M059J (cell line): ENCODE measurements around the gene KXD1. TPM values are rescaled to one million over a fixed set of nuclear protein-coding genes. Genes with fewer than 3 reads are reported as not detected.

ENCODE experiments used
- DNase-seq: peaks from one replicate; pipeline ENCODE4 v3.0.0-alpha.2; 2012; ENCODE audit warnings: low read depth
- total RNA-seq: library from RNA; depleted of rRNA; stranded (reverse); fragments of >200 nt; shearing (Covaris generic); gene quantifications from 2 replicates; pipeline ENCODE4 v1.2.3, GENCODE V29; 2014; rRNA removed

KXD1 gene
- total RNA-seq, 1 experiment from 2014 or later = 124 TPM

DNA sequence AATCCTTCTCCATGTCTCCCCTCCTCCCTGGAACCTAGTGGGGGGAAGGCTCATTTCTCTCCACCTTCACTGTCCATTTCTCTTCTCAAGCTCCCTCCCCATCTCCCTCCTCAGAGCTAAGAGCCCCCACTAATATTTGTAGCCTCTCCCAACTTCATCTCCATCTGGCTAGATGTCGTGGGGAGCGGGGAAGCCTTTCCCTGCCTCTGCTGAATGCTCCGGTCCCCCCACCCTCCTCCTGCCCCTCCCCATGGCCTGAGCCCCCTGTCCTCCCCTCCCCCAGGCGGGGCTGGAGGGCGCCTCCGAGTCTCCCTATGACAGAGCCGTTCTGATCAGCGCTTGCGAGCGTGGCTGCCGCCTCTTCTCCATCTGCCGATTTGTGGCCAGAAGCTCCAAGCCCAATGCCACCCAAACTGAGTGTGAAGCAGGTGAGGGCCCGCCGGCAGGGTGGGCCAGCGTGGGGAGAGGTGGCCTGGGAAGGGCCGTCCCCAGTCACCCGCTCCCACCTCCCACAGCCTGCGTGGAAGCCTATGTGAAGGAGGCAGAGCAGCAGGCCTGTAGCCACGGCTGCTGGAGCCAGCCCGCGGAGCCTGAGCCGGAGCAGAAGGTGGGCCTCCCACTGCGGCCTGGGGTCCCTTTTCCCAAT is 56.0 kb downstream of the KXD1 start:
- no peak for DNase-seq

DNA sequence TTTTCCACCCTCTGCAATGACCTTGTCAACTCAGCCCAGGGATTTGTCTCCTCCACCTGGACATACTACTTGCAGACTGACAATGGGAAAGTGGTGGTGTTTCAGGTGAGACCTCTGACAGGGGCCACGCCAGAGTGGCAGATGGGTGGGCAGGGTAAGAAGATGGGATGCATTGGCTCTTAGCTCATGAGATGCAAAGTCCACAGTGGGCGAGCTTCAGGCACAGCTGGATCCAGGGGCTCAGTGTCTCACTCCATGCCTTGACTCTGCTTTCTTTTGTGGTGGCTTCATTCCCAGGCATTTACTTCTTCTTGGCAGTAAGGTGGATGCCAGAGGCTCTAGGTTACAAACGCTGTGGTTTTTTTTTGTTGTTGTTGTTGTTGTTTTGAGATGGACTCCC is 58.4 kb downstream of the KXD1 start:
- DNase-seq = no peak

GRCh38 chr19:18617562-18617961 is 59.9 kb downstream of the KXD1 start:
- DNase-seq = no peak

GRCh38 chr19:18618236-18618635 is 60.6 kb downstream of the KXD1 start:
- DNase-seq = no peak

Other genes with a start within 250 kb of the KXD1 start
- 314 and 393 TPM in 2 replicates for gene LSM4, start 234.8 kb upstream of the KXD1 start, total RNA-seq
- gene PGPEP1, start 217.3 kb upstream of the KXD1 start, total RNA-seq = 10.3 and 13.5 TPM in 2 replicates
- 3.3 and 5.4 TPM in 2 replicates for gene GDF15, start 171.7 kb upstream of the KXD1 start, total RNA-seq
- not detected in 2 replicates for gene LRRC25, start 160.2 kb upstream of the KXD1 start, total RNA-seq
- 55.3 and 61.9 TPM in 2 replicates for gene SSBP4, start 138.5 kb upstream of the KXD1 start, total RNA-seq
- gene ISYNA1, start 119.7 kb upstream of the KXD1 start, total RNA-seq = 6.2 and 8.9 TPM in 2 replicates
- 7.5 and 15.4 TPM in 2 replicates for gene ELL, start 35.8 kb upstream of the KXD1 start, total RNA-seq
- 209 and 297 TPM in 2 replicates for gene FKBP8, start 14.3 kb upstream of the KXD1 start, total RNA-seq
- 910 and 1,251 TPM in 2 replicates for gene UBA52, start 14.0 kb downstream of the KXD1 start, total RNA-seq
- 62.5 and 89.3 TPM in 2 replicates for gene REX1BD, start 30.9 kb downstream of the KXD1 start, total RNA-seq
- gene CRLF1, start 48.9 kb downstream of the KXD1 start, total RNA-seq = 0.49 and 0.57 TPM in 2 replicates
- 0.05 TPM in 1 of 2 replicates, not detected in the other for gene TMEM59L, start 55.0 kb downstream of the KXD1 start, total RNA-seq
- gene KLHL26, start 79.2 kb downstream of the KXD1 start, total RNA-seq = 2.2 and 3.6 TPM in 2 replicates
- 0.64 and 2.8 TPM in 2 replicates for gene CRTC1, start 125.8 kb downstream of the KXD1 start, total RNA-seq
- not detected in 2 replicates for gene COMP, start 233.4 kb downstream of the KXD1 start, total RNA-seq